Ascending aorta (tissue), 2 donors: ENCODE data around the gene SLC9C1. TPM values are rescaled to one million over a fixed set of nuclear protein-coding genes. Genes with fewer than 3 reads are reported as not detected.

ENCODE experiments used
- DNase-seq, 2 donors: peaks; one replicate each; pipeline ENCODE4 v3.0.0-alpha.2; 2019; ENCODE audit warnings: low spot score in 2 of 2
- H3K27ac ChIP-seq, 2 donors: fragments of 200-600 bp; sonication (generic); one replicate each; pipeline ENCODE4 v1.5.1; 2016 to 2017; ENCODE audit warnings: mild to moderate bottlenecking in 1 of 2
- H3K27me3 ChIP-seq: fragments of 200-600 bp; sonication (generic); one replicate; pipeline ENCODE4 v1.5.1; 2017
- H3K36me3 ChIP-seq, 2 donors: fragments of 200-600 bp; sonication (generic); one replicate each; pipeline ENCODE4 v1.5.1; 2016
- H3K4me1 ChIP-seq, 2 donors: fragments of 200-600 bp; sonication (generic); one replicate each; pipeline ENCODE4 v1.5.1; 2016 to 2017; ENCODE audit warnings: mild to moderate bottlenecking in 1 of 2
- H3K4me3 ChIP-seq, 2 donors: fragments of 200-600 bp; sonication (generic); one replicate each; pipeline ENCODE4 v1.5.1; 2016 to 2017; ENCODE audit warnings: mild to moderate bottlenecking in 1 of 2
- H3K9me3 ChIP-seq, 2 donors: fragments of 200-600 bp; sonication (generic); one replicate each; pipeline ENCODE4 v1.5.1; 2016
- intact Hi-C: fragments of 100-400 bp; cut with DNase I; formaldehyde crosslinking; loops from one replicate; pipeline ENCODE4 v1.15.1; 2023
- total RNA-seq: library from RNA; depleted of rRNA; stranded (reverse); fragments of >200 nt; gene quantifications from one replicate; pipeline ENCODE4 v1.1.0, GENCODE V29; 2016
- TF ChIP-seq, protein P1 (sequence below), 3 experiments: fragments of 200-600 bp in 2 of 3; fragments of 450-650 bp in 1 of 3; sonication (generic) in 2 of 3; IDR thresholded peaks; one replicate each; pipeline ENCODE4 v1.5.1; 2016 to 2019; ENCODE audit warnings: antibody characterized with exemption in 3 of 3, mild to moderate bottlenecking in 1 of 3, moderate library complexity in 1 of 3

Gene SLC9C1
- total RNA-seq, 1 donor from 2014 or later: 0.32 TPM

DNA sequence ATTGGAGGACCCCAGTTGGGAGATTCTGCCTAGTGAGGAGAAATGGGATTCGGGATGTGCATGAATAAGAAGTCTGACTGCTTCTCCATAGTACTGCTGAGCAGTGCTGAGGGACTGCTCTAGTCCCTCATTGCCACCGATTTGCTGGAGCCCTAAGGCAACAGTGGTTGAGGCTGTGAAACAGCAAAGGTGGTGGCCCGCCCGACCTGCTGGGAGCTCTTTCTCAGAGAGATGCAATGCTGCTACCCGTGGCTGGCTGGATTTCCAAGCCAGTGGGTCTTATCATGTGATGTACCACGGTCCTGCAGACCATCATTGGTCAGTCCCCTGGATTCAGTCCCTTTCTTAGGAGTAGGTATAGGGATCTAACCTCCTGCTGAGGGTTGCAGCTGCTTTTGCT, 118.4 kb downstream of the SLC9C1 start:
- TF ChIP-seq, protein P1, sequence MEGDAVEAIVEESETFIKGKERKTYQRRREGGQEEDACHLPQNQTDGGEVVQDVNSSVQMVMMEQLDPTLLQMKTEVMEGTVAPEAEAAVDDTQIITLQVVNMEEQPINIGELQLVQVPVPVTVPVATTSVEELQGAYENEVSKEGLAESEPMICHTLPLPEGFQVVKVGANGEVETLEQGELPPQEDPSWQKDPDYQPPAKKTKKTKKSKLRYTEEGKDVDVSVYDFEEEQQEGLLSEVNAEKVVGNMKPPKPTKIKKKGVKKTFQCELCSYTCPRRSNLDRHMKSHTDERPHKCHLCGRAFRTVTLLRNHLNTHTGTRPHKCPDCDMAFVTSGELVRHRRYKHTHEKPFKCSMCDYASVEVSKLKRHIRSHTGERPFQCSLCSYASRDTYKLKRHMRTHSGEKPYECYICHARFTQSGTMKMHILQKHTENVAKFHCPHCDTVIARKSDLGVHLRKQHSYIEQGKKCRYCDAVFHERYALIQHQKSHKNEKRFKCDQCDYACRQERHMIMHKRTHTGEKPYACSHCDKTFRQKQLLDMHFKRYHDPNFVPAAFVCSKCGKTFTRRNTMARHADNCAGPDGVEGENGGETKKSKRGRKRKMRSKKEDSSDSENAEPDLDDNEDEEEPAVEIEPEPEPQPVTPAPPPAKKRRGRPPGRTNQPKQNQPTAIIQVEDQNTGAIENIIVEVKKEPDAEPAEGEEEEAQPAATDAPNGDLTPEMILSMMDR (IDR thresholded peaks at IDR 0.05): no peak
- DNase-seq: no peak
- intact Hi-C loops: no loop called here
- H3K4me3 ChIP-seq: no peak overlapping the region
- H3K9me3 ChIP-seq: no peaks in the 10 kb centered on the region
- no peaks in the 10 kb centered on the region for H3K36me3 ChIP-seq
- no peaks in the 10 kb centered on the region for H3K27me3 ChIP-seq
- no peak overlapping the region for H3K27ac ChIP-seq
- H3K4me1 ChIP-seq: no peaks in the 10 kb centered on the region

DNA sequence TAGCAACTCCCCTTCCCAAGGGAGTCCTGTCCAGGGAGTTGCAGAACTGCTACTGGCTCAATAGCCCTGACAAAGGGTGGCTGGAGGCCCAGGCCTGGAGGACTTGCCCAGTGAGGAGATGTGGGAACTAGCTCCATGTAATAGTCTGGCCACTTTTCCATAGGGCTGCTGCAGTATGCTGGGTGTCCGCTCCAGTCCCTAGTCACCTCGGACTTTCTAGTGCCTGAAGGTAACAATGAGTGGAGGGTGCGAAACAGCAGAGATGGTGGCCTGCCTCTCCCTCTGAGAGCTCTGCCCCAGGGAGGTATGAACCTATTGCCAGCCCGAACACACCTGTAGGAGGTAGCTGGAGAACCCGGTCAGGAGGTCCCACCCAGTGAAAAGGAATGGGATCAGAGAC, 119.0 kb downstream of the SLC9C1 start:
- Histone ChIP-seq H3K4me3 (no peak overlapping the region), H3K4me1 (no peaks in the 10 kb centered on the region), H3K27ac (no peak overlapping the region), H3K9me3 (no peaks in the 10 kb centered on the region), H3K27me3 (no peaks in the 10 kb centered on the region), H3K36me3 (no peaks in the 10 kb centered on the region)
- intact Hi-C loops: no loop called here
- TF ChIP-seq, protein P1 (IDR thresholded peaks at IDR 0.05): no peak
- no peak for DNase-seq

DNA sequence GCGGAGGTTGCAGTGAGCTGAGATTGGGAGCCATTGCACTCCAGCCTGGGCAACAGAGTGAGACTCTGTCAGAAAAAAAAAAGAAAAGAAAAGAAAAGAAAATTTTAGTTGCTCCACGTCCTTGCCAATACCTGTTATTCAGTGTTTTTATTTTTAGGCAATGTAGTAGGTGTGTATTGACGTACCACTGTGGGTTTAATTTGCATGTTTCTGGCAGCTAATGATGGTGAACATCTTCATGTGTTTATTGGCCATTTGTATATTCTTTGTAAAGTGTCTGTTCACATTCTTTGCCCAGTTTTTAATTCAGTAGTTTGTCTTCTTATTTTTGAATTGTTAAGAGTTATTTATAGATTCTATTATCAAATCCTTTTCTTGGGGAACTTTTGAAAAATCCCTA, 122.9 kb downstream of the SLC9C1 start:
- Histone ChIP-seq H3K4me1 (no peaks in the 10 kb centered on the region), H3K9me3 (no peaks in the 10 kb centered on the region), H3K4me3 (no peak overlapping the region), H3K36me3 (no peaks in the 10 kb centered on the region), H3K27me3 (no peaks in the 10 kb centered on the region), H3K27ac (no peak overlapping the region)
- DNase-seq: no peak
- TF ChIP-seq, protein P1 (IDR thresholded peaks at IDR 0.05): no peak
- intact Hi-C loops: no loop called here

DNA sequence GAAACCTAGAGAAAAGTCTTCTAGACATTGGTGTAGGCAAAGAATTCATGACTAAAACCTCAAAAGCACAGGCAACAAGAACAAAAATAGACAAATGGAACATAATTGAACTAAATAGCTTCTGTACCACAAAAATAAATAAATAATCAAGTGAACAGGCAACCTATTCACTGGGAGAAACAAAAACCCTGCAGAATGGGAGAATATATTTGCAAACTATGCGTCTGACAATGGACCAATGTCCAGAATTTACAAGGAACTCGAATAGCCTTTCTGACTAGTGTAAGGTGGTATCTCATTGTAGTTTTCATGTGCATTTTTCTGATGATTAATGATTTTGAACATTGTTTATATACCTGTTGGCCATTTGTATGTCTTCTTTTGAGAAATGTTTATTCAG, 124.0 kb downstream of the SLC9C1 start:
- Histone ChIP-seq H3K9me3 (no peaks in the 10 kb centered on the region), H3K4me3 (no peak overlapping the region), H3K4me1 (no peaks in the 10 kb centered on the region), H3K27me3 (no peaks in the 10 kb centered on the region), H3K36me3 (no peaks in the 10 kb centered on the region), H3K27ac (no peak overlapping the region)
- TF ChIP-seq, protein P1 (IDR thresholded peaks at IDR 0.05): no peak
- intact Hi-C loops: no loop called here
- DNase-seq: no peak

DNA sequence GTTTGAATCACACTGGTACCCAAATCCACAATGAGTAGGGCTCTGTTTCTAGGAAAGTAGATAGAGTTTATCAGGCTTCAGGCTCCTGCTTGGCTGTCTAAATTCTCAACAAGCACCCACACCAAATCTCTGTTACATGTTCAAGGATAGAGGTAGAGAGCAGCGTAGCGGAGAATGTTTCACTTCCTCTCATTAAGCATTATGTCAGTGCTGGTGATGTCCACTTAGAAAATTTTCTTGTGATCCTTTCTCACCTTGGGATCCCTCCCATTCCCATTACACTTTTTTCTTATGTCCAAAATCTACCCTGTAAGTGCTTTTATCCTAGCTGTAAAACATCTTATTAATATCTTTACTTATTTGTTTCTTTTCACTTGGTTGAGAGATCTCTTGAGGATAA, 126.3 kb downstream of the SLC9C1 start:
- Histone ChIP-seq H3K27me3 (no peaks in the 10 kb centered on the region), H3K9me3 (no peaks in the 10 kb centered on the region), H3K4me3 (no peak overlapping the region), H3K27ac (no peak overlapping the region), H3K4me1 (no peaks in the 10 kb centered on the region), H3K36me3 (no peaks in the 10 kb centered on the region)
- intact Hi-C loops: no loop called here
- no peak for DNase-seq
- TF ChIP-seq, protein P1 (IDR thresholded peaks at IDR 0.05): no peak

DNA sequence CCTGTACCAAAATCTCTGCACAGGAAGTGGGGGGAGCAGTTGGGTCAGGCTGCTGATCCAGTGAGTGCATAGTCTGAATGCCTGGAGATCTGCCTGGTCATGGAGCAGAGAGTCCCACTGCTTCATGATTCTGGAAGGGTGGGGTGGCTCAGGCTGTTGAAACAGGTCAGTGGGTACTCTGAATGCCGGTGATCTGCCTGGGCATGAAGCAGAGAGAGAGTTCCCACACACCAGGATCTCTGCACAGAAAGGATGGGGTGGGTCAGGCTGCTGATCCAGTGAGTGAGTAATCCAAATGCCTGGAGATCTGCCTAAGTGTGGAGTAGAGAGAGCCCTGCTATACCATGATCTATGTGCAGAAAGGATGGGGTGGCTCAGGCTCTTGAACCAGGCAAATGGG, 144.9 kb downstream of the SLC9C1 start:
- no peaks in the 10 kb centered on the region for H3K36me3 ChIP-seq
- no peak overlapping the region for H3K4me3 ChIP-seq
- H3K4me1 ChIP-seq: no peaks in the 10 kb centered on the region
- intact Hi-C loops: no loop called here
- TF ChIP-seq, protein P1 (IDR thresholded peaks at IDR 0.05): no peak
- H3K27me3 ChIP-seq: no peaks in the 10 kb centered on the region
- no peak for DNase-seq
- no peak overlapping the region for H3K27ac ChIP-seq
- peaks cover 0 to 23% of the 10 kb centered on the region in 2 donors for H3K9me3 ChIP-seq
